GM21515 (cell line): ENCODE data around the gene CTSH.
A peak's percentile ranks its signal among the peaks of the same experiment; 100 is the strongest.
"Not testable (repeated sequence)": the region's sequence is repeated elsewhere in the genome, so short reads cannot be mapped to it uniquely, and the experiment has no call there.

ENCODE experiments used
- ATAC-seq: cut with Tn5 transposase; IDR thresholded peaks from one replicate; pipeline ENCODE4 v1.9.1; 2021; ENCODE audit not compliant: unreplicated experiment

CTSH gene

DNA sequence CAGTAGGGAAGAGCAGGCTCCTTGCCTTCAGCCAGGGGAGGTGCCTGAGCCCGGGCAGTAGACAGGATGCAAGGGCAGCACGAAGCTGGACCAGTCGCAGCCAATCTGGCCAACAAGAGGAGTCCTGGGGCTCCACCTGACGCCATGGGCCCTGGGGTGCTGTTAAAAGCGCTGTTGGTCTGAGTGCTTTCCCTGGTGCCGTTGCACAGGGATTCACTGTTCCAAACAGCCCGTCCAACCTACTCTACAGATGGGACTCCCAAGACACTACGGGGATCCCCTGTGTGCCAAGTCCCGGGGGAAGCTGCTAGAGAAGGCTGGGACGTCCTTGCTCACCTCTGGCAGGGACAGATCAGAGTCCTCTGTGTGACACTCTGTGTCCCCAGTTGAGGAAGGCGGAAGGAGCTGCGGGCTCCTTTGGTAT, 632 bp downstream of the CTSH start:
- ATAC-seq = peak; percentile 30

DNA sequence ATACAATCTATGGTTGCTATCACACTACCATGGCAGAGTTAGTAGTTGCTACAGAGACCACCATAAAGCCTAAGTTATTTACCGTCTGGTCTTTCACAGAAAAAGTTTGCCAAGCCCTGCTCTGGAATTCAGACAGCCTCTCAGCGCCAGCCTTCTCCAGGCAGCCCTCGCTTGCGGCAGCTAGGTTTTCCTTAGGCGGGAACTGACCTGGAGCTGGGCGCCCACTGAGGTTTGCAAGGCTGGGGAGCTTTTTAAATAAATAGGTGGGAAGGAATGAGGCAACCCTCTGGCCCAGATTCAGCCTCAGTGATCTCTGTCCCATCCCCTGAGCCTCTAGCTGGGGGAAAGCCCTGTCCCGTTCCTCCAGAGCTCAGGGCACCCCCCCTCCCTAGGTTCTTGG, 1.2 kb downstream of the CTSH start:
- no peak for ATAC-seq

DNA sequence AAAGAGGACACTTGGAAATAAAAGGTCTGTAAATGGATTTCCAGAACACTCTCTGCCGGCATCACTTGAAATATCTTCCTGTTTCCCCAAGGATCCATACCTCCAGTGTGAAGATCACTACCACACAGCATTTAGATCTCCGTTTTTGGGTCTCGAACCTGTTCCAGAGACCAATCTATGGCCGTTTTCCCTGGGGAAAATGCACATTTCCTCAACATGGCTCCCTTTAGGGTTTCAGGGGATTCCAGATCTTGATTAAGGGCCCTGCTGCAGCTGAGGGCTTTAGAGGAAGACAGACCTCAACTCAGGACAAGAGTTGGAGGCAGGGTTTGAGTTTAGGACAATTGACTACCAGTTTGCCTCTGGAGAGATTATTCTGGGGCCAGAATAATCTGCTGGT, 2.1 kb downstream of the CTSH start:
- no peak for ATAC-seq

- peak; percentile 53 for ATAC-seq
Observed at GRCh38 chr15:78938658-78939488, 6.0 kb downstream of the CTSH start.

GRCh38 chr15:78937132-78937739, 7.6 kb downstream of the CTSH start:
- no peak for ATAC-seq

- no peak for ATAC-seq
Observed at GRCh38 chr15:78934655-78935023, 10.2 kb downstream of the CTSH start.

DNA sequence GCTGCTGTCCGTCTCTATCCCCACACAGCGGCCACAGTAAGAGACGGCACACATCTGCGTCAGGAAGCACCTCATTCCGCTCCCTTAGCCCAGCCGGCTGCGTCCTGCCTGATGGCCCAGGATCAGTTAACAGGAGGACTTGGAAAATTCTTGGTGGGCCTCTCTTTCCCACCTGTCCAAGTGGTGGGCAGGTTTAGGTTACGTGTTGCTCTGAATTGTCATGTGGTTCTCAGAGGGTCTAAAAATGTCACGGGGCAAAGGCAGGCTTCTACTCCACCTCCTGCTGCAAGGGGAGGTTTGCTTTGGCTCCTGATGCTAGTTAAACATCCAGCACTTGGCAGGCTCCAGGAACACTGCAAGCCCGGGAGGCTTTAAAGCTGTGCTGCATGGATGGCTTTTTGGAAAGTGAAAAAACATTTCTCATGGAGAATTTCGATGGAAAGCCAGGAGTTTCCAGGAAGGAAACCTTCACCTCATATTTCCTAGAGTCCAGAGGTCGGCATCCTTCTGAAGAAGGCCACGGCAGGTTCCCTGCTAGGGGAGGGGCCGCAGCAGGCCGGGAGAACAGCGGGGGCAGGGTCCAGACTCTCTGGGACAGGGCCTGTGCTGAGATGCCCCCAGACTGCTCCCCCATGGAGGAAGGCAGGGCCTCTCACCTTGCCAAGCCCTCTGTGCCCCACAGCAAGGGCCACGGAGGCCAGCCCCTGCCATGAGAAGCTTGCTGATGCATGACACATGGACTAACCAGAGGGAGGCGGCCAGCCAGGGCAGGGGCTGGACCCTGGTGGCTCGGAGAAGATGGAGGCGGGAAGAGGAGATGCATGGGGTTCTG, 10.8 kb downstream of the CTSH start:
- ATAC-seq = no peak

GRCh38 chr15:78933187-78933822, 11.5 kb downstream of the CTSH start:
- no peak for ATAC-seq

DNA sequence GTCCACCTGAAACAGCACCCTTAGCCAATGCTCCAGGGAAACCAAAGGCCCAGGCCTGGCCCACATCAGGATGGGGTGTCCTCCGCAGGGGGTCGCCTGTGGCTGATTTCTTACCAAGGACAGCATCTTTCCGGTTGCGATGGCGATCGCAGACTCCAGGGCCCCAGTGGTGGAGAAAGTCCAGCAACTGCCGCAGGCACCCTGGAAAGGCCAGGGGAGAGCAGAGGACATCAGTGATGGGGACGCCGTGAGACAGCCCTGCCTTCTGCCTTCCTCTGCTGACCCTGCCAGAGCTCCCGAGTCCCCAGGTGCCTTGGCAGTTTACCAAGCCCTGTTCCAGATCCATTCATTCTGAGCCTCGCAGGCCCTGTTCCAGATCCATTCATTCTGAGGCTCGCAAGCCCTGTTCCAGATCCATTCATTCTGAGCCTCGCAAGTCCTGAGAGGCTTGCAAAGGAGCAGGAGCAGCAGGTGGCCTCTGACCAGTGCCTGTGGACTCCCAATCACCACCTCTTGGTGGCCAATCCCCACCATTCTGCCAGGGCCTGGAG, 12.5 kb downstream of the CTSH start:
- ATAC-seq = no peak

DNA sequence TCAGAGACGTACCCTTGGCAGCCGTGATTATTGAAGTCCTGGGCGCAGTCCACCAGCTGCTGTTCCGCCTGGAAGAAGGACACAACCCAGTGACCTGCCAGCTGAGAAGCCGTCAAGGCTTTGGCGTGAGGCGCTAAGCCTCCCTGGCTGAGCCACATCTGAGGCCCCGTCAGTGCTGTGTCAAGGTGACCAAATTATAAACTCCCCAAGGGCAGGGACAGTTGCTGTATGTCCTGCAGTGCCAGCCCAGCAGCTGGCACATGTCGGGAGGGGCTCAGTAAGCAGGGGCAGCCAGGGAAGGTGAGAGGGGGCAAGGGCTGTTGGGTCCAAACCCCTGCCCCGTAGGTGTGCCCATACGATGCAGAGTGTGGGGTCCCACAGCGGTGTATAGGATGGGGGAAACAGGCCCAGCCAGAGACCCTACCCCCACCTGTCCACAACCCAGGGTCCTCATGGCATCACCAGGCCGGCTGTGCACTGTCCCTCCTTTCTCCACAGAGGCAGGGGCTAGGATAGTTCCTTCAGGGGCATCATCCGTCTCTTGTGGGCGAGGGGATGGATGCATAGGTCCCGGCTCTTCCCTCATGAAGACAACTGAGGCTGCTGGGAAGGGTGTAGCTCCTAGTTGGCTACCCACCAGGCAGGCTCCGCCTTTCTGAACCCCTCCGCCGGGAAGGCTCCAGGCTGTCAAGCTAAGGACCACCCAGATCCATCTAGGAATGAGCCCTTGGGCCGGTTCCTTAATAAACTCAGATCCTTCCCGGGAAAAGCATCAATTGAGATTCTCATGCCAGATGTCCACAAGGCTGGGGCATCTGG, 13.2 kb downstream of the CTSH start:
- ATAC-seq = no peak

GRCh38 chr15:78930577-78931388, 14.1 kb downstream of the CTSH start:
- ATAC-seq = no peak

DNA sequence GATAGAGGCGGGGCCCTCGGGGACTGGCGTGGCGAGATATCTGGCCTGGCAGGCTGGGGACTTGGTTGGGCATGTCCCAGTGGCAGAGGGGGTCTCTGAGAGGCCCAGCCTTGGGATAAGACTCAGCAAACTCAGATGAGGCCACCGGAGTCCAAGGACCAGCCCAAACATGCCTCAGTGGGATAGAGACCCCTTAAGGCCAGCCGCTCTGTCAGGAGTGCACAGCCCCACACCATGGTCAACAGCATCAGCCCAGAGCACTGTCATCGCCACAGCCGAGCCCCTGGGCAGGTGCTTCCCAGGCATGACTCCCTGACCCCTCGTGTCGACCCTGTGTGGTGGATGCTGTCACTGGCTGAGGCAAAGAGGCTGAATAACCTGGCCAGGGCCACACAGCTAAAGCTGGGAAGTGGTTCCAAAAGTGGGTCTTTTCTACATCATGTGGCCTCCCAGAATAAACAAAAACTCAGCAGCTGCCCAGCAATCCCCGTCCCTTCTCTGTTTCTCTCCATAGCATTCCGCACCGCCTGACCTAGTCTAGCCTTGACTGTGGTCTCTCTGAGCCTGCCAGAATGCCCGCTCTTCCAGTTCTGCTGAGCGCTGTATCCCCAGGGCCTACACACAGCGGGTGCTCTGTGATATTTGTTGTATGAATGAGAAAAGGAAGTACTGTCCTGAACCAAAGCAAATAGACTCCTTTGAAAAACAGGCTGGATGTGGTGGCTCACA, 15.1 kb downstream of the CTSH start:
- no peak for ATAC-seq

DNA sequence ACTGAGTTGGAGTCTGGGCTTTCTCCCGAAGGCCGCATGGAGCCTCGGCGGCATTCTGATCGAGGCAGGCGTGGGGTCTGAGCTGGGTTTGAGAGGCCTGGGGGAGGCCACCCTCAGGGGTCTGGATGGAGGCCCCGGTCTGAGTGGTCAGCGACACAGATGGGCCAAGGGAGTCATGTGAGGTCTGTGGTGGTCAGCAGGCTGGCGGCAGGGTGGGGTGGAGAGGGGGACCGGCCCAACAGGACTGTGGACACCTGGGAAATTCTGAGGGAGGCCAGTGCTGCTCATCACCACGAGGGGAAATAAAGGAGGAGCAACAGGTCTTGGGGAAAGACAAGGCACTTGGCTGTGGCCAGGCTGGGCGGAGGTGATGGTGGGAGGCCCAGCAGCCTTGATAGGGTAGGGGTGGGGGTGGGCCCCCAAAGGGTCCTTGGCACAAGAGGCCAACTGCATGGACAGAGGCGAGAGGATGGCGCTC, 16.2 kb downstream of the CTSH start:
- ATAC-seq = no peak

GRCh38 chr15:78928176-78928575, 16.7 kb downstream of the CTSH start:
- ATAC-seq = not testable (repeated sequence)

DNA sequence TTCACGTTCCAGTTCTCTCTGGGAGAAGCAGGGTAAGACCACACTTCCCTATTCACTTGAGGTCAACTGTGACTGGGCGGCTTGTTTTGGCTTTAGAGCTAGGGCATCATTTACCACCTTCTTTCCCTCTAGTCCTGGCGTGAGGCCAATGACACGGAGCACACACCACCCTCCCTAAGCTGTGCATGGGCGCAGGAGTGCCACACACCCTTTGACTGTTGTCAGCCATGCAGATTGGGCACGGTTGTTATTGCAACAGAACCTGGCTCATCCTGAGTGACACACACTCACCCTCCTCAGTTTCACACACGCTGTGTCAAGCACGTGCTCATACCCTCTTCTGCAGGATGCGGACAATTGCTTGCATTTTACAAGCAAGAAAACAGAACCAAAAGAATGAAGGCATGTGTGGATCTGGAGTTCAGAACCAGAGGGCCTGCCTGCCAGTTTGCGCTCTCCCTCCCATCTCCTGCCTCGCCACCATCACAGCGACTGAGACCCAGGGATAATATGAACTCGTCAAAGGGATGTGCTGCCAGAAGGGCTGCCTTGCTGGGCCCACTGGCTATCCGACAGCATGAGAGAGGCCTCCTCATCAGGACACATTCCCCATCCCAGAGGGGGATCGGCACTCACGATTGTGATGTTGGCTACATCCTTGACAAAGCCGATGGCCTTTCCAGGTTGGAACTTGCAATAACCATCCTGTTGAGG, 17.6 kb downstream of the CTSH start:
- ATAC-seq = no peak

- ATAC-seq = no peak
Observed at GRCh38 chr15:78925956-78926743, 18.7 kb downstream of the CTSH start.

GRCh38 chr15:78925076-78925624, 19.7 kb downstream of the CTSH start:
- no peak for ATAC-seq
